Activated gamma-delta T cell (primary cell): ENCODE results near the gene POU2F1.
A peak's percentile ranks its signal among the peaks of the same experiment; 100 is the strongest.
"Not testable (repeated sequence)": the region's sequence is repeated elsewhere in the genome, so short reads cannot be mapped to it uniquely, and the experiment has no call there.

Experiments
- DNase-seq: peaks from one replicate; lab custom pipeline; 2025; lab: John Stamatoyannopoulos, UW

Gene POU2F1

DNA sequence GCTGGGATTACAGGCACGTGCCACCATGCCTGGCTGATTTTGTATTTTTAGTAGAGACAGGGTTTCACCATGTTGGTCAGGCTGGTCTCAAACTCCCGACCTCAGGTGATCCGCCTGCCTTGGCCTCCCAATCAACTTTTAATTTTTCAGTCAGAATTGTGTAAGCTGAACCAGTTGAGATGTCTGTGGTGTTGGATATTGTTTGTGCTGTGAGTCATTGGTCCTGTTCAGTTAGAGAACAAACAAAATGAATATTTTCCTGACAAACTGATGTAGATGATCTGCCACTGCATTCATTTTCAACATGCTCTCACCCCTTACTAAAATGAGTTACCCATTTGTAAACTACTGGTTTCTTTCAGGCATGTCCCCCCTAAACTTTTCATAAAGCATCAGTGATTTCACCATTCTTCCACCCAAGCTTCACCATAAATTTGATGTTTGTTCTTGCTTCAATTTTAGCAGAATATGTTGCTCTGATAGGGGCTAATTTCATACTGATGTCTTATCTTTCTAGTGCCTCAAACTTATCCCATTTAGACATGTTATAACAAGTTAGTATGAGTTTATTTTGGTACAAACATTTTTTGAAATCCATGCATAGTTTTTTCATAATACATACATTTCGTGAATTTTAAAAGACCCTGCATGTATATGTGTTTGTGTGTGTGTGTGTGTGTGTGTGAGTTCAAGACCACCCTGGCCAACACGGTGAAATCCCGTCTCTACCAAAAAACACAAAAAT lies 15.2 kb upstream of the POU2F1 start:
- not testable (repeated sequence) for DNase-seq

DNA sequence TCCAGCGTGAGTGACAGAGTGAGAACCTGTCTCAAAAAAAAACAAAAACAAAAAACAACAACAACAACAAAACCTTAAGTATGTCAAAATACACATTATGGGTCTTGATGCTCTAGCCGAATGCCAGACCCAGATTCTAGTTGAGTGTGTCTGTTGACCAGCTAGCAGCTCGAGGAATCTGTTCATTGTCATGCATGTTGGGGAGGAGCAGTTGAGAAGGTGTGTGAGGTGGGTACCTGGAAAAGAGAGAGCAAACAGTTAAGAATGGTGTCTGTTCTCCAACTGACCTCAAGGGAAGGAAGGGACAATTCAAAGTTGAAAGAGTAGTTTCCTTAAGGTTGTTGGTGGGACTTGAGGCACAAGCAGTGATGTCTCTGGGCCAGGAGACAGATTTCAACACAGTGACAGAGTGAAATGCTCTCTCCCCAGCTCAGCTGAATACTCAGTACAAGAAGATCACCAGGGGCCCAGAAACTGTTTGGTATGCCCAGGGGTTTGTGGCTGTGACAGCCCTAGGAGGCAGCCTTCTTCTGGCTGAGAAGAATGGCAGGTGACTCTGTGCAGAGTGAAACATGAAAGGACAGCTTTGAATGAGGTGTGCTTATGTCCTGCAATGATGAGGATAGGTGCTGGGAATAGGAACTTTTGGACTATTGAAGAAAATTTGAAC lies 14.4 kb upstream of the POU2F1 start:
- no peak for DNase-seq

DNA sequence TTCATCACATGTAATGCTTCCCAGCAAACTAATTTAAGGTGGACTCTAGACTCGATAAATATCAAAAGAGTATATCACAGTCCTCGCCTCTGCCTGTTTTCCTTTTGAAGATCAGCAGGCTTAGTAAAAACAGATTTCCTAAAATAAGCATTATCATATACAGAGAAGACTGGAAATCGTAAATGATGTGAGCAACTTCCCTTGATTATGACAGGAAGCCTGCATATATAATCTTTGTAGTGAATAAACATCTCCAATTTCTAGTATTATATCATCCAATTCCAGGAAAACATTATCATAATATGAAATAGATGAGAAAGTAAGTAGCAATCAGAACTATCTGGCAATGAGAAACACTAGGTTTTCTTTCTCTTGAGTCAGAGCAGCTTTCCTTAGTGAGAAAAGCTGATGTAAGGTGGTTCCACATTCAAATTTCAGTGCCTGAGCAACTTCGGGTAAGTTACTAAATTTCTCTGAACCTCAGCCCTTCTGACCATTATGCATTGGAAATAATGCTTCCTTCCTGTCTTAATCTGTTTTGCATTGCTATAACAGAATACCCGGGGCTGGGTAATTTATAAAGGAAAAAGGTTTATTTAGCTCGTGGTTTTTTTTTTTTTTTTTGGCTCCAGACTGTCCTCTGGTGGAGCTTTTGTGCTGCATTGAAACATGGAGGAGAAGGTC lies 12.6 kb upstream of the POU2F1 start:
- no peak for DNase-seq

DNA sequence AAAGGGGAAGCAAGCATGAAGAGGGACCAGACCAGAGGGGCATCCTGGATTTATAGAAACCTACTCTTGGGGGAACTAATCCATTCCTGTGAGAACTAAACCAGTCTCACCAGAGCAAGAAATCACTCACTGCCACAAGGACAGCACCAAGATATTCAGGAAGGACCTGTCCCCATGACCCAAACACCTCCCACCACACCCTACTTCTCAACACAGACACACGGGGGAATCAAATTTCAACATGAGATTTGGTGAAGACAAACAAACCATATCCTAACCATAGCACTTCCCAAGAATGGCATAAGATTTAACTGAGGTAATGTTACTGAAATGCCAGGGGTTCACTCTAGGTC lies 12.1 kb upstream of the POU2F1 start:
- DNase-seq = no peak

DNA sequence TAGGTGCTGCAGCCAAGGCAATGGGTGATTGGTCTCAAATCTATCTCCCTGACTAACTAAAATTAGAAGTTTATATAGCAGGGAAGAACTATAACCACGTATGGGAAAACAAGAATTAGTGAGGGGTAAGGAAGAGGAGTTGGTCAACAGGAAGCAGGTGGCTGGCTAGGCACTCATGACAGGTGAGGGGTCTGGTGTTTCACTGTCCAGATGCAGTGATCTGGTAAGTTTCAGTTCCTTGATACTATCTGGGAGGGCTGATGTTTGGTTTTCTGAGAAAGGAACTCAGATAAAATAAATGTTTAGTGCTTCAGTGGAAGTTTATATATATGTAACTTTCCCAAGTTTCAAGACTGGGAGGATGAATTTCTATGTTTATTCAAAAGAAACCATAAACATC lies 11.6 kb upstream of the POU2F1 start:
- no peak for DNase-seq

DNA sequence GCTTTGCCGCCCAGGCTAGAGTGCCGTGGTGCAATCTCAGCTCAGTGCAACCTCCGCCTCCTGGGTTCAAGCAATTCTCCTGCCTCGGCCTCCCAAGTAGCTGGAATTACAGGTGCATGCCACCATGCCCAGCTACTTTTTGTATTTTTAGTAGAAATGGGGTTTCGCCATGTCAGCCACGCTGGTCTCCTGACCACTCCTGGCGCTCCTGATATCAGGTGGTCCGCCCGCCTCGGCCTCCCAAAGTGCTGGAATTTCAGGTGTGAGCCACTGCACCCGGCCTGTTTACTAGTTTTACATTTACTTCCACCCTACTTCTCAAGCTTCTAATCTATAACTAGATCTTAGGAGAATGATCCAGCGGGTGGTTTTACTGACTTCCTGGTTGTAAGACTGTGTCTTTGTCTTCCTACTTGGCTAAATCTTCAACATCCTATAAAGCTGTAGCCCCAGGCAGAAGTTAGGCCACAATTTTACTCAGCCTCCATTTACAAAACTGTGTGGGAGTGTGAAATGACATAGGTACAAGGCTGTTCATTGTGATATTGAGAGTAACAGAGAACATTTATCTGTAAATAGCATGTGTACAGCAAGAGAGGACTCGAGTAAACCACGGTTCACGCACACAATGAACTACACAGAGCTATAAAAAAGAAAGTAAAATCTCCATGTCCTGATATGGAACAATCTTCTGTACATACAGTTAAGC lies 9.6 kb upstream of the POU2F1 start:
- DNase-seq = no peak

DNA sequence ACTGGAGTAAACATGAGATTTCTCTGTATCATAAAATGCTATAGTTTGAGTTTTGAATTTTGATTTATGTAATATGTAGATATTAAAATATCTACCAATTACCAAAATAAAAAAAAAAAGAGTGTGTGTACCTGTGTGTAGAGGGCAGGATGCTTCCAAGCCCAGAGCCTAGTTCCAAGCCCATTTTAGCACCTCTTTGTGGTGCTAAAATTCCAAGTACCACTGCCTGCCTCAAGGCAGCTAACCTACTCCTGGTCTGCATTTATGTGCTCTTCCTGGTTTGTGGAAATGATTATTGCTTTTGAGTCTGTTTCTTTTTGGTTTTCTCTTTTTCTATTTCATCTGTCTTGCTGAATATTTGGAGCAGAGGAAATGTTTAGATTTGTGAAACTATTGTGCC lies 8.7 kb upstream of the POU2F1 start:
- no peak for DNase-seq

DNA sequence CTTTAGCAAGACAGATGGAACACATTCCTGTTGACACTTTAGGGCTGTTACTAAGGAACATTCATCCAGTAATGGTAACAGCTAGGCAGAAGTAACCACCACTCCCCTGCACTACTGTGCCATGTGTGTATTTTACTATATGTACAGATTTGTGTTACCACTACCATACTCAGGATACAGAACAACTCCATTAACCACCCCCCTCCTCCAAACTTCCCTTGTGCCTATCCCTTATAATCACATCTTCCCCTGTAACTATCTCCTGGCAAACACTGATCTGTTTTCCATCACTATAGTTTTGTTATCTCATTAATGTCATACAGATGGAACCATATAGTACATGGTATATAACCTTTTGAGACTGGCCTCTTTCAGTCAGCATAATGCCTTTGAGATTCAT lies 3.9 kb upstream of the POU2F1 start:
- DNase-seq = no peak

DNA sequence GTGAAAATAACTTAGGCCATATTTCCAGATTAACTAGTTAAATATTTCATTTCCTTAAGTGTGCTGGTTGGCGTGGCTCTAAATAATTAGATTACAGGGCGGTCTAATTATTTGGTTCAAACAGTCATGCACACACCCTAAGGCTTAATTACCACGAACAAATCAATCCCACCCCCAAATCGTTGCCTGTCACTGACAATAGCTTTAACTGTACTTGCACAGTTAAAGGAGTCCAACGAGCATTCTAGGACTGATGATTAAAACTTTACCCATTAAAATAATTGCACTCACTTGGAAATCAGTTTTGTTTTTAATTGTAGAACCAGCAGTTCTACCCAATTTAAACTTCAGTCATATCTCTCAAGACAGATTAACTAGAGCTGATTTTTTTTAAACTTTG lies 1.5 kb upstream of the POU2F1 start:
- no peak for DNase-seq

DNA sequence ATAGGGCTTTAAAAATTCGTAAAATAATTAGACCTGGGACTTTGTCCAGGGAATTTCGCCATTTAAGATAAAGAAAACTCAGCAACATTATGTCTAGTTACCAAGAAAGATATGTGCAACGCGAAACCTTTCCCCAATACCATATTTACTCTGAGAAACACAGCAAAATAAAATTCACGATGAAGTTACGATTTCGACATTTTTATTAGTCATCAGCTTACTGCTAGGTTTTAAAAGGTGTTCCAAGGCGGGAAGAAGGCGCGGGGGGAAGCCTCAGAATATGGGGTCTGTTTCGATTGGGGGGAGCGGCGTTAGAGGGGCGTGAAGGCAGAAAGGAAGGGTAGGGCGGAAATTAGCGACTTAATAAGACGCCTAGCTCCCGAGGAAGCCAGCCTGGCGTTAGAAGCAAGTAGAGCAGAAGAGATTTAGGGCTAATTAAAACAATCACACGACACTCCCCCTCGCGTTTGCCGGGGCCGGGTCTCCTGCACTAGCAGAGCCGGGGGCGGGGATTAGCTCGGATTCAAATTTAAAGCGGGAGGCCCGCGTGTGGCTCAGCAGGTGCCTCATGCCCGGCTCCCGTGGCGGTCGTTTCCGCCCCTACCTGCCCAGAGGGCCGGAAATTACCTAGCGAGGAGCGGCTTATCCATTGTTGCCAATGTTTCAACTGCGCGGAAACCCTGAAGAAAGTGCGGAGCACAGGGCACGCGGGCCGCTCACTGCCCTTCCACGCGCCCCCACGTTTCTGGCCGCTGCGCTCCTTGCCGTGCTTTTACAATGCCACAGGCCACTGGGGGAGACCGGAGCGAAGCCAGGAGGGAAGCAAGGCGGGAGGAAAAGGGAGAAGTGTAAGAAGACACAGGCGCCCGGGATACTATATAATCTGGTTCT lies 795 bp upstream of the POU2F1 start:
- DNase-seq = peak; percentile 61

DNA sequence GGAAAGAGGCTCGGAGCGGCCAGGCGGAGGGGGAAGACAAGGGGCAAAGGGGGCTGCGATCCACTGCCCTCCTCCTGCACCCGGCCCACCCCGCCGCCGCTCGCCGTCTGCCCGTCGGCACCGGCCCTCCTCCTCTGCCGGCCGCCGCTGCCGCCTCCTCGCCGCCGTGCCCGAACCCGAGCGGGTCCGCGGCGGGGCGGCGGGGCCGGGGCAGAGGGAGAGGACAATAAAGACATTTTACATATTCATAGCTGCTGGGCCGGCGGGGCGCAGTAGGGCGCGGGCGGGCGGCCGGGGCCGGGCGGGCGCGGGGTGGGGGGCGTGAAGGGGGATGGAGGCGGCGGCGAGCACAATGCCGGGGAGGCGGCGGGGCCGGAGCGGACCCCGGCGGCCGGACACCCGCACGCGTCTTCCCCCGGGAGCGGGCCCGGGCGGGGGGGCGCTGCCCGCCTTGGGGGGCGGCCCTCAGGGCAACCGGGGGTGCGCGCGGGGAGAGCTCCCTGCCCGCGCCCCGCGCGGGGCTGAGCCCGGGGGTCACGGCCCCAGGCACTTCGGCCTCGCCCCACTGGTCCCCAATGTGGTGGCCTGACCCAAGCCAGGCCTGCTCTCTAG lies 546 bp downstream of the POU2F1 start:
- DNase-seq = peak; percentile 53

DNA sequence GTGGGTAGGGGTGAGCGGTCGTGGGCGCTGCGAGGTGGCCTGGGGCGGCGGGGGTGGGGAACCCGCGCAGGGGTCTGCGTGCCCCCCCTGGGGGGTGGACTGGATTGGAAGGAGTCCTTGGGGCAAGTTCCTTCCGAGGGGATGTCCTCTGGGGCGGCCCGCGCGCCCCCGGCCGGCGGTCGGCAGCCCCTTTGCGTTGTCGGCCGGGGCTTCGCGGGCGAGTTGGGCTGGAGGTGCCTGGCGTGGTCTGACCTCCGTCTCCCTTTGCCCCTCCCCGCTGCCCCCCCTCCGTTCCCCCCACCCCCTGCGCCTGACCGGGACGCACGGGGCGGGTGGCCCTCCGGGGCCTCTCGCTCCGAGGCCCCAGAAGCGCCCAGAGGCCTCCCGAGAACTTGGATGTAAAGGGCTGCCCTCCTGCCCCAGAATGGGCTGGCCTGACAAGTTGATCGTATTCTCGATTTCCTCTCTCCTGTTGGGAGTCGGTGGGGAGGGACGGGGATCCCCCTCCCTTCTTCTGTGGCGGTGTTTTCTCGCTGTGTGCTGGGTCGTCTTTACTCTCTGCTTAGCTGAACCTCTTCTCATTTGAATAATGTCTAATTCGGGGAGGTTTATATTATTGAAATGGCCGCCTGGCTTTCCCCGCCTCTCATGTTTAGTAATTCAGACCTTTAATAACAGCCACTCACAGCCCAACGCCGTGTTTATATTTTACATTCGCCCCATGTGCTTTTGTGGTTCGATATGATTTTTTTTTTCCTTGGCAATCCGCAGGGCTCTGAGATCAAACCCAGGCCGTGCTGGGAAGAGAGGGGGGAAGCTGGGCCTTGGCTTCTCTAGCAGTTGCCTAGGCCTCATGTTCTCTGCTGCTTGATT lies 1.3 kb downstream of the POU2F1 start:
- peak; percentile 42 for DNase-seq

DNA sequence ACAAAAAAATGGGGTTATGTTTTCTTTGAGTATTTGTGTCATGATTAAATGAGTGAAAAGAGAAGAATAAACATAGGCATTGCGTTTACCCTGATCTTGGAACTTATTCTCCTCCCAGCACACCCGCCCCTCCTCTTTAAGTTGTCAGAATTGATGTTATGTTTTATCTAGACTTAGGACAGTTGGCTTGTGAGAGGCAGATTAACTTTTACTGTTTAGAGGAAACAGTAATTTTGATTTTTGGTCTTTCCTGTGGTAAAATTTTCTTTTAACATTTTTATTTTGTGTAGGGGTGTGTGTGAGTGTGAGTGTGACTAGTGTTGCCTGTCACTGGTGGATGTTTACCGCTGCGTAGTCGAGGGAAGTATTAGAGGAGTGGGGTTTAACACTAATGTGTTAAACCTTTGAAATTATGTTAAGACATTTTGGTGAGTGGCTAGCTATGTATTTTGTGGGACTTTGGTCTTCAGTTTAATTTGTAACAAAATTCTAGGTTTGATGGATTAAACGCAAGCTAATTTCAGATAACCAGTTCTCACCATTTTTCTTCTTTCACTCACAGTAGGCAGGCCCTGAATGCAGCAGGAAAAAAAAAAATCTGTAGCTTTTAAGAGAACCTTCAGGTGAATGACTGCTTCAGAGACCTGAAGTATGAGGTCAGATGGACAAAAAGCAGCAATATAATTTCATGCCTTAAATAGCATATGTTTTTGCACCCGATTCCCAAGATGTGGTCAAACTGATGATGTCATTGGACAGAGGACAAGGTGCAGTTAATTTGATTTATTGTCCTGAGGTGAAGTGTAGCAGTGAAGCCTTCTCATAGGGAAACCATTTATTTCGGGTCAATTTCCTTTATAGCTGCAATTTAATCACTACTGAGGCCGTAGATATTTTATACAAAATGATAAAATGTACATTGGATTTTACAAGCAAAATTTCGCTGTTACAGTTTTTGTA lies 2.7 kb downstream of the POU2F1 start:
- no peak for DNase-seq

DNA sequence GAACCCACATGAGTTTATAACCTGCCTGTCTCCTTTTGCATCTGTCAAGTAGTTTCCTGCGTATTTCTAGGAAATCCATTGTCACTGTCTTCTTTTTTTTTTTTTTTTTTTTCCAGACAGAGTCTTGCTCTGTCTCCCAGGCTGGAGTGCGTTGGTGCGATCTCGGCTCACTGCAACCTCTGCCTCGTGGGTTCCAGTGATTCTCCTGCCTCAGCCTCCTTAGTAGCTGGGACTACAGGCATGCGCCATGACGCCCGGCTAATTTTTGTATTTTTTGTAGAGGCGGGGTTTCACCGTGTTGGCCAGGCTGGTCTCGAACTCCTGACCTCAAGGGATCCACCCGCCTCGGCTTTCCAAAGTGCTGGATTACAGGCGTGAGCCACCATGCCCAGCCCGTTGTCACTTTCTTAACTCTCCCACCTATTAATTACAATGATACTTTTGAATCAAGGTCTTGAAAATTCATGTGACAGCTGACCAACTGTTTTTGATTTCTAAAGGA lies 4.1 kb downstream of the POU2F1 start:
- not testable (repeated sequence) for DNase-seq

DNA sequence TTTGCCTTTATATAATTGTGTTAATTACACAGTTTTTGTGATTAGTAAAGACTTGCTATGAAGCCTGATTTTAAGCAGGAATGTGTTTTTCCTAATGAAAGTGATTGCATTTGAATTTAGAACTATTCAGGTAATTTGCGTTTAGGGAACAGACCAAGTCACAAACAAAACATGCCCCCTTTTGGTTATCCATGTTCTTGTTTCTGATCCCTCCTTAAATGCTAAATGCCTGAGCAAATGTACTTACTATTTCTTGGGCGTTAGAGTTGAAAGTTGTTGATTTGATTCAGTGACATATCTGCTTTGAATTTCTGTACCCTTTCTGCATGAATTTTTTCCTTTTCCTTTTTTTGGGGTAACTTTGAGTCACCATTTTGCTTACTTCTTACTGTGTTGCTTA lies 5.2 kb downstream of the POU2F1 start:
- DNase-seq = no peak

DNA sequence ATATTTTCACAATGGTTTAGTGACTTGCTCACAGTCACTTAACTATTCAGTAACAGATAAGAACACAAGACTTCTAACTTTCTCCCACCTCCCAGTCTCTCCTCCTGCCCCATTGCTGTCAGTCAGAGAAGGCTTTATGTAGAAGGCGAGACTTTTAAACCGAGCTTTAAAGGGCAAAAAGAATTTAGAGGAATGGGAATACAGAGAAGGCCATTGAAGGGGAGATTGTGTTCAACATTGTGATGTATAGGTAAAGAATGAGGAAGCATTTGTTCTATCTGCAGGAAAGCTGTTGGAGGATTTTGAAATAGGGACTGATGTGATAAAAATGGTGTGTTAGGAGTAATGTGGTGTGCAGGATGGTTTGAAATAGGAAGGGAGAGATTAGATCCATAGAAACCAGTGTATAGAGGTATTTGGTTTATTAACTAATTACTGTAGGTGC lies 7.3 kb downstream of the POU2F1 start:
- no peak for DNase-seq

DNA sequence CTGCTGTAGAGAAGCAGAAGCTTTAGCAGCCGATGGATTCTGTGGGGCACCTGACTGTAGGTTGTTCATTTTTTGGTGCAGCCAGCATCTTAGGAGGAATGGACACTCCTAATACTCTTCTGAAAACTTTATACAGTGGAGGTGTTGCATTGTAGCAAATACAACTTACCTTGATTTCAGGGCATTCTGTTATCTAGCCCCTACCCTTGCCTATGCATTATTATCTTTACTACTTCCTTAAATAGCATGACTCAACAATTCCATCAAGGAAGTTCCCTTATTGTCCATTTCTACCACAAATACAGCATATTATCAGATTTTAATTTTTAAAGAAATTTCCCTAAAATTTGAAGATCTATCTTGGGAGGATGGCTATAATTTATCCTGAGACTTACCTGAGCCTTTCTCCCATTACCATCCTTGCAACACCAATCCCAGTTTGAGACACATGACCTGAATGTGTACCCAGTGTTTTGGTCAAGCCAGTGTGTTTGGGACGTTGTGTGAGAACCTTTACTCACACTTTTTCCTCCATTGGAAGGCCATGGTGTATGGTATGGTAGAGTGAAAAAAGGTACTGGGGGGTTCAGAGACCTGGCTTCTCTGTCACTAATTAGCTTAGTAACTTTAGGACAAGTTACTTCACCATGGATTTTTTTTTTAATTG lies 9.2 kb downstream of the POU2F1 start:
- no peak for DNase-seq

DNA sequence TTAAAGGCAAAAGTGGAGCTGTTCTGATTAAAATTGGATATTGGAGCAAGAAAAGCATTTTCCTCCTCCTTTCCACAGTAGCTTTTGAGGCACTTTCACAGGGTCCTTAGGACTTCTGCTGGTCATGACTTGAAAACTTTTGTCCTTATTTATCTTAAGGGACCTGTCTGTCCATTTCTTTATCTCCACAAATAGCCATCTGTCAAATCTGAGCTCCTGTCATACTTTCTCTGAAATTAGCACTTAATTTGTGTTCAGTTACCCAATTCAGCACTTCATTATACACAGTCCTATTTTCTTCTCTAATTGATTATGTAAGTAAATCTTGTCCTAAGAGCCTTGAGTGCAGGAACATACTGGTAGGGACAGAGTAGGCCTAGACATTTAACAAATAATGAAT lies 9.8 kb downstream of the POU2F1 start:
- DNase-seq = no peak
